GM18909 (cell line): ENCODE measurements around the gene CXCR5.
"Not testable (repeated sequence)": the region's sequence is repeated elsewhere in the genome, so short reads cannot be mapped to it uniquely, and the experiment has no call there.

Experiments used
- ATAC-seq: cut with Tn5 transposase; IDR thresholded peaks from one replicate; pipeline ENCODE4 v1.9.1; 2021; ENCODE audit warnings: mild to moderate bottlenecking; ENCODE audit not compliant: unreplicated experiment, poor library complexity

CXCR5 gene, protein sequence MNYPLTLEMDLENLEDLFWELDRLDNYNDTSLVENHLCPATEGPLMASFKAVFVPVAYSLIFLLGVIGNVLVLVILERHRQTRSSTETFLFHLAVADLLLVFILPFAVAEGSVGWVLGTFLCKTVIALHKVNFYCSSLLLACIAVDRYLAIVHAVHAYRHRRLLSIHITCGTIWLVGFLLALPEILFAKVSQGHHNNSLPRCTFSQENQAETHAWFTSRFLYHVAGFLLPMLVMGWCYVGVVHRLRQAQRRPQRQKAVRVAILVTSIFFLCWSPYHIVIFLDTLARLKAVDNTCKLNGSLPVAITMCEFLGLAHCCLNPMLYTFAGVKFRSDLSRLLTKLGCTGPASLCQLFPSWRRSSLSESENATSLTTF

DNA sequence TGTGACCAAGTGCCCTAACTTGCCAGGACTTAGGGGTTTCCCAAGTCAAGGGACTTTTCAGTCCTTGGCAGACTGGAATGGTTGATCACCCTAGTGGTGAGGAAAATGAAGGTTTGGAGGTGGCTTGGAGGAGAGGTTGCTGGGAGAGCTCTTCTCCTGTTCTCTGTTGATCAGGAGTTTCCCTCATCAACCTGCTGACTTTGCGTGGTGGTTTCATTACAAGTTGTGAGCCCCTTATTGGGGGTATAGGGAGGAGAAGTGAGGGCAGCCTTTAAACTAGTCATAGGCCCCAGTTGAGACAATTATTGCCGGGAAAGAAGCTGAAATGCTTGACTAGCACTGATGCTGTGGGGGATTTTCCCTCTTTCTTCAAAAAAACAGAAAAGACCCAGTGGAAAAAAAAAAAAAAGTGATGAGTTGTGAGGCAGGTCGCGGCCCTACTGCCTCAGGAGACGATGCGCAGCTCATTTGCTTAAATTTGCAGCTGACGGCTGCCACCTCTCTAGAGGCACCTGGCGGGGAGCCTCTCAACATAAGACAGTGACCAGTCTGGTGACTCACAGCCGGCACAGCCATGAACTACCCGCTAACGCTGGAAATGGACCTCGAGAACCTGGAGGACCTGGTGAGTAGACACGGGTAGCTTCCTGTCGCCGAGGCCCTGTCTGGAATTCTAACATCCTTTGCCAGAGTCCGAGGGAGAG is at the start of gene CXCR5:
TSS of gene CXCR5 (plus strand) at position 525 of the 704 bp plus-strand sequence. CDS start at position 575, 50 bp downstream.
- peak; percentile 68 for ATAC-seq

DNA sequence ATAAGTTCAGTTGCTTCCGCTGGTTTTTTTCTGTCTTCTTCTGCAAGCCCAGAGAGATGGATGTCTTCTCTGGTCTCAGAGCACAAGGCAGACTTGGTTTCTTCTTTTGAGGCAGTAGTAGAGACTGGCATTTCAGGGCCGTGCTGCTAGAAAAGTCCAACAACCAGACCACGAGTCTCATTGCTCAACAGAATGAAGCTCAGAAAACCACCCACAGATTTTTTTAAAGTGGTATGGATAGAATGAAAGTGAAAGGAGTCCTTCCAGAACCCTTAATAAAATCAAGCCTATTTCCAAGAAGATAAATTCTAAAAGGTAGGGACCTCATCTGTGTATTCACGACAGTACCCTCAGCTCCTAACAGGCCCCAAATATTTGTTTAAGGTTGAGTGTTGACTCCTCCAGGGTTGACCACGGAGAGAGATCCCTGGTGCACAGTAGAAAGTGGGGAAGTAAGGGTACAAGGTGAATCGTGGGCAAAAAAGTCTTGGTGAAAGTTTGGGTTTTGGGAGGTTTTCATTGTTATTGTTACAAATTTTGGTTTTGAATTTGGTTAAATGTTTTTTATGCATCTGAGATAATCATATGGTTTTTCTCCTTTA is 49.2 kb upstream of the CXCR5 start:
- no peak for ATAC-seq

DNA sequence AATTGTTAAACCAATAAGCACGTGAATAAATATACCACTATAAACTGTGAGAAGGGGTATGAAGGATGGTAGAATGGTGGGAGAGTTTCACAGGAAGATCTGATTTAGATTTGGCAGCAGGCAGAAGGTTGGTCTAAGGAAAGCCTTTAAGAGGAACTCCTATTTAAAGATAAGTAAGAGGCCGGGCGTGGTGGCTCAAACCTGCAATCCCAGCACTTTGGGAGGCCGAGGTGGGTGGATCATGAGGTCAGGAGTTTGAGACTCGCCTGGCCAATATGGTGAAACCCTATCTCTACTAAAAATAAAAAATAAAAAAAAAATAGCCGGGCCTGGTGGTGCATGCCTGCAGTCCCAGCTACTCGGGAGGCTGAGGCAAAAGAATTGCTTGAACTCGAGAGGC is 45.8 kb upstream of the CXCR5 start:
- ATAC-seq: no peak

DNA sequence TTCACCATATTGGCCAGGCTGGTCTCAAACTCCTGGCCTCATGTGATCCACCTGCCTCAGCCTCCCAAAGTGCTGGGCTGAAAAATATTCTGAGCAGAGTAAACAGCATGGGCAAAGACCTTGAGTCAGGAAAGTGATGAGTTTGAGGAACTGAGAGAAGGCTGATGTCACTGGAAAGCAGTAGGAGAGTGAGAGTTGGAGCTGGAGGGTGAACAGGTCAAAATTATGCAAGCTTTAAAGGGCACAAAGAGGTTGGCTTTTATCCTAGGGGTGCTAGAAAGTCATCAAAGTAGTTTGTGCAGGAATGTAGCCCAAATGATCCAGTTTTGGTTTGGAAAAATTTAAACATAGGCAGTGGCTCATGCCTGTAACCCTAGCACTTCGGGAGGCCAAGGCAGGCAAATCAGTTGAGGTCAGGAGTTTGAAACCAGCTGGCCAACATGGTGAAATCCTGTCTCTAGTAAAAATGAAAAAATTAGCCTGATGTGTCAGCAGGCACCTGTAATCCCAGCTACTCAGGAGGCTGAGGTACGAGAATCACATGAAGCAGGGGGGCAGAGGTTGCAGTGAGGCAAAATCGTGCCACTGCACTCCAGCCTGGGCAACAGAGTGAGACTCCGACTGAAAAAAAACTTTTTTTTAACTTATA is 44.7 kb upstream of the CXCR5 start:
- ATAC-seq: peak; percentile 71

DNA sequence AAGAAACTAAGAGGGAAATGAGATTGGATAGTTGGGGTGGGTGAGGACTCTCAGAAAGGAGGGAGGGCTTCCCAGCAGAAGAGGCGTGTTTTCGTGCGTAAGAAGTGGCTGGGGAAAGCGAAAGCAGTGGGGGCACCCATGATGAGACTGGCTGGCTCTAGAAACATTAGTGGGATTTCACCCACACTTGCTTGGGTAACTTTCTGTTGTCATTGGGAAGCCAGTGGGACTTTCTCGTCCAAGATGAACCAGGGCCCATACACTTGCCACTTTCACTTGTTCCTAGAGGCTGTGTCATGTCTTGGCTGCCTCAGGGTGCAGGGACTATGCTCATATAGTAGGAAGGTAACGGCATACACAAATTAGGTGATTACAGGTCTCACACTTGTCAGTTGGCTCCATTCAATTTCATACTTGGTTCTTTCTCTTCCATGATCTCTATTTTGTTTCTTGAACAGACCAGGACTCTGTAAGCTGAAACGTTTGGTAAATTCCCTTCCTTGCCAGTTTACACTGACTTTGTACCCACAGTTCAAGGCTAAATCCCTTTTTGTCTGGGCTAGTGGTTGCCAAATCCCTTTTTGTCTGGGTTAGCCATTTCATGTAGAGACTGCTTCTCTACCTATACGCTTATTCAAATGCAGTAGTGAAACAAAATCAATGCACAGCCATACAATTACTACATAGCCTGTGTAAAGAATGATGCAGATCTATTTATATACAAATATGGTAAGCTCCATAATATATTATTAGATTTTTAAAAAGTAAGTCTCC is 42.0 kb upstream of the CXCR5 start:
- peak; percentile 48 for ATAC-seq

DNA sequence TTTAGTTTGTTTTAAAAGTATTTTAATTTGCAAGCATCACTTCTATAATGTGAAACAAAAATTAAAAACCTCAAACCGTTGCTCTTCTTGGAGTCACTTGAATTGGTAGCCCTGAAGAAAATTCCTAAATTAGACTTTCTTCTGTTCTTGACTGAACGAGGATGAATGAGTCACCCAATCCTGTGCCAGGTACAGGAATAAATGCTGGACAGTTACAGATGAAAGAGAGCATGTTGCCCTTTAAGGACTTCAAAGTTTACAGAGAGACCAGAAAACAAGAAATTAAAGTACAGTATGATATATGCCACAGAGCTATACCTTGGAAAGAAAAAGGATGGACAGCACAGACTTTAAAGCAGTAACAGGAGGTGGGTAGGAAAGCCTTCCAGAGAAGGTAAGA is 41.3 kb upstream of the CXCR5 start:
- no peak for ATAC-seq

DNA sequence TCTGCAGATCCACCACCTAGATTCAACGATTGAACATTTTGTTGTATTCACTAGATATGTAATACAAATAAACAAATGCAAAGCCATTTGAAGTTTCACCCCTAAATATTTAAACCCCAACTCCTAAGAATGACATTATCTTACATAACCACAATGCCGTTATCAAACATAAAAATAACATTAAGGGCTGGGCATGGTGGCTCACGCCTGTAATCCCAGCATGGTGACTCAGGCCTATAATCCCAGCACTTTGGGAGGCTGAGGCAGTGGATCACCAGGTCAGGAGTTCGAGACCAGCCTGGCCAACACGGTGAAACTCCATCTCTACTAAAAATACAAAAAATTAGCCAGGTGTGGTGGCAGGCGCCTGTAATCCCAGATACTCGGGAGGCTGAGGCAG is 40.8 kb upstream of the CXCR5 start:
- ATAC-seq: not testable (repeated sequence)

DNA sequence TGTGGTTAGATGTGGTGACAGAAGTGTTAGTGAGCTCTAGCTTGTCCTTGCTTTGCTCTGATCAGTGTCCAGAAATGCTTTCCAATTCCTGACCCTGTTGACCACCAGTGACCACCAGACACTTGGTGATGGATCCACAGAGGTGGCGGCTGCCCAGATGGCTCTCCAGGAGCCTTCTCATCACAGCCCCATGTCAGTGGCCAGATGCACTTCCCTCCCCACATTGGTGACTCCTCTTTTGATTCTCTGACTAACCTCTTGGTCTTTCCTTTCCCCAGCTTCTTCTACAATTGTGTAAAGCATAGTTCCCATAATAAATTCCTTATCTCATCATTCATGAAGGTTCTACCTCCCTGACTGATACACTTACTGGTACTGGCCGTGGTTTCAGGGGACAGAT is 40.1 kb upstream of the CXCR5 start:
- ATAC-seq: no peak

DNA sequence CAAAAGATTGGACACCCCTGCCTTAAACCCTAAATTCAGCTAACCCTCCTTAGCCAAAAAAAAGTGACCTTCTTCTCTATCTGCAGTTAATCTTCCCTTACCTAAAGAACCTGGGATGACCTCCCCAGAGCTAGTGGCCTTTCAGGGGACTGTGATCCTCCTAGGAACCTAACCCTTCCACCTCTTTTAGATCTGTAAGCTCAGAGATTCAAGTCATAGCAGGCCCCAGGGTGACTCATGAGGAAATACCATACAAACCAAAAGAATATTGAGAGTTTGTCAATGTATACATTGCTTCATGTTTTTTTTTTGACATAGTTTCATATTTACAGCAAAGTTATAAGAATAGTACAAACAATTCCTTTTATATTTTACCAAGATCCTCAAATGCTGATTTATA is 38.3 kb upstream of the CXCR5 start:
- ATAC-seq: no peak

DNA sequence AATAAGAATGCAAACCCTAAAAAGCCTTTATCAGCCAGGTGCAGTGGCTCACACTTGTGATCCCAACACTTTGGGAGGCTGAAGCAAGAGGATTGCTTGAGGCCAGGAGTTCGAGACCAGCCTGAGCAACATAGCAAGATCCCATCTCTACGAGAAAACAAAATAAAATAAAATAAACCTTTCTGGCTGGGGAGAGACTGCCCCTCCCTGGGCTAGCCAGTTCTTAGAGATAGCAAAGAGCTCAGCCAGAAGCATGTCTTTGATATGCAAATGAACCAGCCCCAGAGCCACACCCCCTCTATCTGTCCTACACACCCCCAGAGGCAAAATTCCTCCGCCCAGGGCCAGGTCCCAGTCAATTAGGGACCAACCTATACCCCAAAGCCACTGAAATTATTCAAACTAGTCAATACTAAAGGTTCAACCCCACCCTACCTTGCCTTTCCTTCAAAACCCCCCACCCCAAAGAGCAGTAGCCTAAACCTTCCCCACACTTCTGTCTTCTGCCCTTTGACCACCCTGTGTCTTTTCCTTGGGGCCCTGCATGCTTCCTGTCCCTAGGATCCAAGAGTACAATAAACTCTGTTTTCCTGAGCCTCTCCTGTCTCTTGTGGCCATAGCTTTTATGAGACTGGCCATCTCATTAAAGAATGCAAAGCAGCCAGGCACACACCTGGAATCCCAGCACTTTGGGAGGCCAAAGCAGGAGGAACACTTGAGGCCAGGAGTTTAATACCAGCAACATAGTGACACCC is 37.3 kb upstream of the CXCR5 start:
- no peak for ATAC-seq

DNA sequence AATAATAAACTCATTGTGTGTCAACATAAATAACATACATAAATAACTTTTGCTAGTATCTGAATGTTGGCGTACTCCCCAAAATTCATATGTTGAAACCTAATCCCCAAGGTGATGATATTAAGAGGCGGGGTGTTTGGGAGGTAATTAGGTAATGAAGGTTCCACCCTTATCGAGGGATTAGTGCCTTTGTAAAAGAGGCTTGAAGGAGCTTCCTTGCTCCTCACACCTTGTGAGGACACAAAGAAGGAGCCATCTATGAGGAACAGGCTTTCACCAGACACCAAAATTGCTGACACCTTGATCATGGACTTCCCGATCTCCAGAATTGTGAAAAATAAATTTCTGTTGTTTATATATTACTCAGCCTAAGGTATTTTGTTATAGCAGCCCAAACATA is 33.9 kb upstream of the CXCR5 start:
- no peak for ATAC-seq

DNA sequence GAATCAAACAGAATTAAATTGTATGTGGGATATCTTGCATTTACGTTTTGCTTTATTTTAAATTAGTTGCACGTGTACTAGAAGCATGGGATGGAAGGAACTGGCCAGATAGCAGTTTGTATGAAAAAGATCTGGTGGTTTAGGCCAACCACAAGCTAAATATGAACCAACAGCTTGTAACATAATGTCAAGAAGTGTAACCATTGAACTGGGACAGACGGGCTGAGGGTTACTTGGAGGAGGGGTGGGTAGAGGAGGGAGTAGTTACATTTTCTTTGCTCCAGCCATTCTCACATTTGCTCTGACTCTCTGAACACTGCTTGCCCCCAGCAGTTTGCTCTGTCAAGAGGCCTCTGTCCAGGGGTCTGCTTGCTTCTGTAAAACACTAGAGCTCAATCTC is 31.7 kb upstream of the CXCR5 start:
- ATAC-seq: no peak

DNA sequence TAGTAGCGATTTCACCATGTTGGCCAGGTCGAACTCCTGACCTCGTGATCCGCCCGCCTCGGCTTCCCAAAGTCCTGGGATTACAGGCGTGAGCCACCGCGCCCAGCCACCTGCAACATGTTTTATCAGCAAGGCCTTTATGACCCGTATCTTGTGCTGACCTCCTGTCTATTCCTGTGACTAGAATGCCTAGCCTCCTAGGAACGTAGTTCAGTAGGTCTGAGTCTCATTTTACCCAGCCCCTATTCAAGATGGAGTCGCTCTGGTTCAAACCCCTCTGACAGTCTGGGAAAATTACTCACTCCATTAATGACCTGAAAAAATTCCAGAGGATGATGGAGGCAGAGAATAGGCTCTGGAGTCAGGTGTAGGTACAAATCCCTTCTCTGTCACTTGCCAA is 30.0 kb upstream of the CXCR5 start:
- ATAC-seq: no peak

DNA sequence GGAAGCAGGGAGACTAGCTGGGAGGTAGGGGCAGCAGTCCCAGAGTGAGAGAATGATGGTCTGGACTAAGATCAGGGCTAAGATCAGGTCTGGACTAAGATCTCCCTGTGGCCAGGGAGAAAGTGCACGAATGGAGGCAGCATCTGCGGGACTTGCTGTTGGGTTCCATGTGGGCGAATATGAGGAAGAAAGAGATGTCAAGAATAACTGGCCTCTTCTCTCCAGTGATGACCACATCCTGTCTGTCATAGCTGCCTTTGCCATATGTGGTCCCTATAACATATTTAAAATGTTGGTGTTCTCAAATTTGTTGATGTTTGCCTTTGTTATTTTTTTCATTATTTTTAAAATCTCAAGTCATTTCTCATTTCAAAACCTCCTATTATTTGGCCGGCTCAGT is 27.4 kb upstream of the CXCR5 start:
- no peak for ATAC-seq

DNA sequence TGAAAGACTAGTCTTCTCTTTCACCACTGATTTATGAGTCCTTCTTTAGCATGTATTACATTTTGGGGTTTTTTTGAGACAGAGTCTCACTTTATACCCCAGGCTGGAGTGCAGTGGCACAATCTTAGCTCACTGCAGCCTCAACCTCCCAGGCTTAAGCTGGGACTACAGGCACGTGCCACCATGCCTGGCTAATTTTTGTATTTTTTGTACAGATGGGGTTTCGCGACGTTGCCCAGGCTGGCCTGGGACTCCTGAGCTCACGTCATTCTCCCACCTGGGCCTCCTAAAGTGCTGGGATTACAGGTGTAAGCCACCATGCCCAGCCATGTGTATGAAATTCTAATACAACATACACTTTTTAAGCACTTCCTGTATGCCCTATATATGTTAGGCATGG is 26.3 kb upstream of the CXCR5 start:
- no peak for ATAC-seq

DNA sequence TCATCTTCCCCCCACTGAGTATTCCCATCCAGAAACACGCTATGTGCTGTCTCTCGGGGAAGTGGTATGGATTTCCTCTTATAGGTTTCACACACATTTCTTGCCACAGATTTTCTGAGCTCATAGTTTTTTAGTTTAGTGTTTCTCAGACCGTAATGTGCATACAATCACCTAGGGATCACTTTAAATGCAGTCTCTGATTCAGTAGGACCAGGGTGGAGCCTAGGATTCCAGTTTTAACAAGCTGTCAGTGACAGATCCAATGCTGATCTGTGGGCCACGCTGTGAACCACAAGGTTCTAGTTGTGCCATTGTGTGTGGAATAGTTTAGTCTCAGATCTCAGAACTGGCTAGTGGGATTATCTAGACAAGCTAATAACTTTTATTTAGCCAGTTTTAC is 23.7 kb upstream of the CXCR5 start:
- ATAC-seq: no peak

DNA sequence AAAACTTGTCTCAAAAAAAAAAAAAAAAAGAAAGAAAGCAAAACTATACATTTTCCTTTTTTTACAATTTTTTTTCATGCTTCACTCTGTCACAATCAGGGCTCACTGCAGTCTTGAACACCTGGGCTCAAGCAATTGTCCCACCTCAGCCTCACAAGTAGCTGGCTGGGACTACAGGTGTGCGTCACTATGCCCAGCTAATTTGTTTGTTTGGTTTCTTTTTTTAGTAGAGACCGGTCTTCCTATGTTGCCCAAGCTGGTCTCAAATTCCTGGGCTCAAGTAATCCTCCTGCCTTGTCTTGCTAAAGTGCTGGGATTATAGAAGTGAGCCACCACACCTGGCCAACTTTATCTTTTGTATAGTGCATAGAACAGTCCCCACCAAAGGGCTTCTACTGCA is 15.0 kb upstream of the CXCR5 start:
- no peak for ATAC-seq

DNA sequence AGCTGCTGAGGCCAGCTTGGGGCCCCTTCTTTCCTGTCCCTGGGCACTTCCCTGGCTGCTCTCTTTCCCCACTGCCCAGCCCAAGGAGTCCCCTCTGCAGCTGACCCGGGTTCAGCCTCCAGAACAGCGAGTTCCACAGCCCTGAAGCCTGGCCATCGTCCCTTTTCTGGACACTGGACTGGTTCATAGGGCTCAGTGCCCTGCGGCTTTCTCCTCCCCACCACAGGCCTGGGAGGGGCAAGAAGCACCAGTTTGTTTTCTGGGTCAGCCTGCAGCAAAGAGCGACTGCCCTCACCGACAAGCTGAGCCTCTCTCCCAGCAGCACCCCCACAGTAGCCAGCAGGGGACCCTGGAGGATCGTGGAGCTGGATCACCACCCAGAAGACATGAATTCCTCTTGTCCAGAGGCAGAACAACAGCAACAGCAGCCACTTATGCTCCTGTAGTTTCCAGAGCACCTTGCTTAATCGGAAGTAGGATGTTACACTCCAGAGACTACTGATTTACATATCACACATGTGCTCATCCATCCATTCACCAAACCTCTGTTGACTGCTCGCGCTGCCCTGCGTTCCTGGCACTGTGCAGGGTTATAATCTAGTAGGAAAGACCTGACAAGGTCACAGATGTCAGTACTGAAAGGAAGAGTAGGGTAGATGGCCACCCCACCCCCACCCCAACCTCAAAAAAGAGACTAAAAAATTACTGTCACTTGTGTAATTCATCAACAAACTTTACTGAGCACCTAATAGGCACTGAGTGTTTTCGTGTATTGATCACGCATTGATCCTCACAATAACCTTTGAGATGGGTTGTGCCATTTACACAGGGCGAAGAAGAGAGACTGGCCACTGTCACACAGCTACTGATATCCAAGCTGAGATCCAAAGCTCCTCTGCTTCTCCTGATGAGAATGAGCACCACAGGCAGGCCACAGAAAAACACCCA is 13.0 kb upstream of the CXCR5 start:
- ATAC-seq: peak; percentile 85
